Esophagus squamous epithelium (tissue), 5 donors: Measurements from ENCODE around the gene KAZALD1. TPM values are rescaled to one million over a fixed set of nuclear protein-coding genes. Genes with fewer than 3 reads are reported as not detected.

Source experiments
- DNase-seq: peaks from one replicate; lab custom pipeline; 2025; lab: John Stamatoyannopoulos, UW
- H3K27ac ChIP-seq, 4 donors: fragments of 200-600 bp; sonication (generic); one replicate each; pipeline ENCODE4 v1.5.1; 2016 to 2019; ENCODE audit warnings: mild to moderate bottlenecking in 1 of 4
- H3K27me3 ChIP-seq, 4 donors: fragments of 200-600 bp; sonication (generic); 1 replicate in 3 of 4; 2 replicates in 1 of 4; pipeline versions ENCODE4 v1.5.1 to v1.6.0; 2017 to 2021; ENCODE audit warnings: antibody characterized with exemption in 1 of 4
- H3K36me3 ChIP-seq, 3 donors: fragments of 200-600 bp; sonication (generic); one replicate each; pipeline ENCODE4 v1.5.1; 2016 to 2019
- H3K4me1 ChIP-seq, 3 donors: fragments of 200-600 bp; sonication (generic); one replicate each; pipeline ENCODE4 v1.5.1; 2017 to 2019
- H3K4me3 ChIP-seq, 4 donors: fragments of 200-600 bp; sonication (generic); 1 replicate in 3 of 4; 2 replicates in 1 of 4; pipeline ENCODE4 v1.5.1; 2016 to 2019; ENCODE audit warnings: mild to moderate bottlenecking in 2 of 4, moderate library complexity in 1 of 4
- H3K9me3 ChIP-seq, 3 donors: fragments of 200-600 bp; sonication (generic); one replicate each; pipeline ENCODE4 v1.5.1; 2016 to 2019
- POLR2A ChIP-seq, 4 donors: fragments of 450-650 bp; IDR thresholded peaks; one replicate each; pipeline ENCODE4 v1.6.1; 2017; ENCODE audit warnings: antibody characterized with exemption in 4 of 4, mild to moderate bottlenecking in 4 of 4, moderate library complexity in 3 of 4
- WGBS, 2 donors: methylation state at CpG; one replicate each; pipeline ENCODE4 v1.1.5; 2018; 5-methylcytosine and 5-hydroxymethylcytosine counted together
- intact Hi-C: fragments of 100-400 bp; cut with DNase I; formaldehyde crosslinking; loops from one replicate; pipeline ENCODE4 v1.15.0; 2022
- total RNA-seq, 4 donors: library from RNA; depleted of rRNA; stranded (reverse); fragments of >200 nt; gene quantifications; one replicate each; pipeline ENCODE4 v1.1.0, GENCODE V29; 2016
- TF ChIP-seq, protein P1 (sequence below), 6 experiments: fragments of 450-650 bp in 4 of 6; fragments of 200-600 bp in 2 of 6; sonication (generic) in 2 of 6; IDR thresholded peaks; one replicate each; pipeline ENCODE4 v1.5.1; 2016 to 2019; ENCODE audit warnings: antibody characterized with exemption in 6 of 6, mild to moderate bottlenecking in 4 of 6, moderate library complexity in 4 of 6
- donor health status: DM: yes; HTN: yes; CAD: no.

KAZALD1 gene
- total RNA-seq, 4 donors from 2014 or later, result 0.47 to 1.4 (median 1.1) TPM; not detected in 1

DNA sequence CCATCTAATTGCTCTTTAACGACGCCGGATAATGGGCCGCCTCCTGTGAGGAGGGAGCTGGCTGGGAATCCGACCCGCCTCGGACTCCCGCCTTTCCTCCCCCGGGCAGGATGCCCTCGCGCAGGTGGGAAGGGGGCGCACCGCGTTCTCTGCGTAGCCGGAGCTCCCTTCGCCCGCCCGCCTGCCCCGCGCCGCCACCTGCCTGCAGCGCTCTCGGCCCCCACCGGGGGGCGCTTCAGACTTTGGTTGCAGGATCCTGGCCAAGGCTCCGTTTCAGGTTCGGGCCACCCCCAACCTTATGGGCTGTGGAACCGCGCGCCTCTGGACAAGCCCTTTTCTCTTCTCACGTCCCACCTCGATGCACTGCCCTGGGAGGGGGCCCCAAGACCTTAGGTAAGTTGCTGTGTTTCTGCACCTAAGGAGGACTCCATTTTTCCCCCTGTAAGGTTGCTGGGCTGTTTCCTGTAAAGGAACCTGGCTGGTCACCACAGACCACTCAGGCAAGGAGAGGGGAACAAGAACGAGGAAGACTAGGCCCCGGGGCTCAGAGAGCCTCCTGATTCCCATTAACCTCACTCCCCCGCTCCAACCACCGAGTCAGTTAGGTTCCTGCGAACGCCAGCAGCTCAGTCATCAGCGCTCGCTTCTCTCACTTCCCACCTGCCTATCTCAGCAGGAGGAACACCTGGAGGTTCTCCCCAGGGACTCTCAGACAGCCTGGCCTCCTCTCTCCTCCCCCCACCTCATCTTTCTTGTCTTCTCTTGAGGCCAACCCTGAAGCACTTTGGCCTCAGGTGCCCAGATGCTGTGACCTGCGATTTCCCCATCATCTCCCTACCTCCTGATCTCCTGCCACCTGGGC, 11.3 kb upstream of the KAZALD1 start:
- intact Hi-C loops, result no loop called here
- no peak for DNase-seq
- peak overlapping the region in 2 of 4 donors; percentile 16 to 50 for H3K4me3 ChIP-seq

DNA sequence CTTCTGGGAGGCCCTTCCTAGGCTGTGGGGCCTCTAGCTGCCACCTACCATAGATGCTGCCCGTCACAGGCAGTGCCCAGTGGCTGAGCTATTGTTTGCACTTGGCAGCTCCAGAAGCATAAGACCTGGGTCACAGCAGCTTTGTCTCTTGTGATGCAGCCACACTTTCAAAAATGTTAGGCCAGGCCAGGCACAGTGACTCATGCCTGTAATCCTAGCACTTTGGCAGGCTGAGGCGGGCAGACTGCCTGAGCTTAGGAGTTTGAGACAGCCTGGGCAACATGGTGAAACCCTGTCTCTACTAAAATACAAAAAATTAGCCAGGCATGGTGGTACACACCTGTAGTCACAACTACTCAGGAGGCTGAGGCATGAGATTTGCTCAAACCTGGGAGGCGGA, 9.5 kb upstream of the KAZALD1 start:
- intact Hi-C loops, result no loop called here
- no peak for DNase-seq
- Histone ChIP-seq H3K4me1 (peaks cover 9 to 46% (median 15%) of the 10 kb centered on the region in 3 donors), H3K27me3 (peaks cover 0 to 46% (median 21%) of the 10 kb centered on the region in 4 donors), H3K27ac (peak overlapping the region in 2 of 4 donors; percentile 13 to 42), H3K36me3 (no peaks in the 10 kb centered on the region), H3K9me3 (no peaks in the 10 kb centered on the region), H3K4me3 (no peak overlapping the region)
- WGBS, 2 donors, result 65 to 69% methylated on average over 2 to 3 of the region's 3 CpGs
- TF ChIP-seq, protein P1, sequence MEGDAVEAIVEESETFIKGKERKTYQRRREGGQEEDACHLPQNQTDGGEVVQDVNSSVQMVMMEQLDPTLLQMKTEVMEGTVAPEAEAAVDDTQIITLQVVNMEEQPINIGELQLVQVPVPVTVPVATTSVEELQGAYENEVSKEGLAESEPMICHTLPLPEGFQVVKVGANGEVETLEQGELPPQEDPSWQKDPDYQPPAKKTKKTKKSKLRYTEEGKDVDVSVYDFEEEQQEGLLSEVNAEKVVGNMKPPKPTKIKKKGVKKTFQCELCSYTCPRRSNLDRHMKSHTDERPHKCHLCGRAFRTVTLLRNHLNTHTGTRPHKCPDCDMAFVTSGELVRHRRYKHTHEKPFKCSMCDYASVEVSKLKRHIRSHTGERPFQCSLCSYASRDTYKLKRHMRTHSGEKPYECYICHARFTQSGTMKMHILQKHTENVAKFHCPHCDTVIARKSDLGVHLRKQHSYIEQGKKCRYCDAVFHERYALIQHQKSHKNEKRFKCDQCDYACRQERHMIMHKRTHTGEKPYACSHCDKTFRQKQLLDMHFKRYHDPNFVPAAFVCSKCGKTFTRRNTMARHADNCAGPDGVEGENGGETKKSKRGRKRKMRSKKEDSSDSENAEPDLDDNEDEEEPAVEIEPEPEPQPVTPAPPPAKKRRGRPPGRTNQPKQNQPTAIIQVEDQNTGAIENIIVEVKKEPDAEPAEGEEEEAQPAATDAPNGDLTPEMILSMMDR (IDR thresholded peaks at IDR 0.05), result no peak
- TF ChIP-seq POLR2A (IDR thresholded peaks at IDR 0.05), result no peak

More for the DNA sequence above, 11.3 kb upstream of the KAZALD1 start:
- 48 to 69% methylated on average over 8 of the region's 42 CpGs for WGBS, 2 donors
- Histone ChIP-seq H3K9me3 (no peaks in the 10 kb centered on the region), H3K4me1 (peaks cover 9 to 51% (median 15%) of the 10 kb centered on the region in 3 donors), H3K36me3 (no peaks in the 10 kb centered on the region), H3K27me3 (peaks cover 0 to 62% (median 22%) of the 10 kb centered on the region in 4 donors), H3K27ac (no peak overlapping the region)
- TF ChIP-seq, protein P1 (IDR thresholded peaks at IDR 0.05), result peak; percentile 77 to 84 (median 83)
- no peak for TF ChIP-seq POLR2A (IDR thresholded peaks at IDR 0.05)

DNA sequence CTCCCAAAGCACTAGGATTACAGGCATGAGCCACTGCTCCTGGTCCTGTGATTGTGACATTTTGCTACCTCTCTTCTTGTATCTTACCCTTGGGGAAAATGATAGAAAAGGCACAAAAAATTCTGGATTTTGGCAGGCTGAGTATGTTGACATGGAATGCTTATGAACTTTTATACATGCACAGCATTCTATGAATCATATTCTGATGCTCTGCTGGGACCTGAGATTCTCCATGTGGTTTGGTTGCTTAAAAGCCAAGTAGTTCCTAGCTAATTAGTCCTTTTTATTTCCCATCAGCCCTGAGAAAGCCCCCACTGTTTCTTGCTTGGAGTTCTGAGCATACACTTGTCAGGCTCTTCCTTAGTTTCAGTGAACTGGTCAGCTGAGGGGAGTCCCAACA, 8.3 kb upstream of the KAZALD1 start:
- Histone ChIP-seq H3K4me1 (peaks cover 9 to 34% (median 10%) of the 10 kb centered on the region in 3 donors), H3K4me3 (no peak overlapping the region), H3K36me3 (no peaks in the 10 kb centered on the region), H3K9me3 (no peaks in the 10 kb centered on the region), H3K27ac (no peak overlapping the region), H3K27me3 (peaks cover 0 to 34% (median 12%) of the 10 kb centered on the region in 4 donors)
- DNase-seq, result no peak
- intact Hi-C loops, result no loop called here
- no peak for TF ChIP-seq POLR2A (IDR thresholded peaks at IDR 0.05)
- TF ChIP-seq, protein P1 (IDR thresholded peaks at IDR 0.05), result no peak

DNA sequence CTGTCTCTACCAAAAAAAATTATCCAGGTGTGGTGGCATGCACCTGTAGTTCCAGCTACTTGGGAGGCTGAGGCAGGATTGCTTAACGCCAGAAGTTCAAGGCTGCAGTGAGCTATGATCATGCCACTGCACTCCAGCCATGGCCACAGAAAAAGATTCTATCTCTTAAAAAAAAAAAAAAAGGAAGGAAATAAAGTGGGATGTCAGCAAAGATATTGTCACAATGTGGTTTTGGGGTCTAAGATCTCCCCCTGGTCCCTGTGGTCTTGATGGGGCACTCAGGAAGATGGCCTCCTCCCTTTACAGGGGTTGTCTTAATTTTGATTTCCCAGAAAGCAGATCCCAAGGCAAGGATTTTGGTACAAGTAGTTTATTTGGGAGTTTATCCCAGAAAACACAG, 7.4 kb upstream of the KAZALD1 start:
- WGBS, 2 donors, result 93 to 100% methylated on average over 1 of the region's 1 CpG
- intact Hi-C loops, result no loop called here
- Histone ChIP-seq H3K4me1 (peaks cover 8 to 30% (median 9%) of the 10 kb centered on the region in 3 donors), H3K9me3 (no peaks in the 10 kb centered on the region), H3K36me3 (no peaks in the 10 kb centered on the region), H3K27me3 (peaks cover 0 to 25% (median 7%) of the 10 kb centered on the region in 4 donors), H3K27ac (no peak overlapping the region), H3K4me3 (no peak overlapping the region)
- DNase-seq, result no peak
- TF ChIP-seq, protein P1 (IDR thresholded peaks at IDR 0.05), result no peak
- no peak for TF ChIP-seq POLR2A (IDR thresholded peaks at IDR 0.05)

DNA sequence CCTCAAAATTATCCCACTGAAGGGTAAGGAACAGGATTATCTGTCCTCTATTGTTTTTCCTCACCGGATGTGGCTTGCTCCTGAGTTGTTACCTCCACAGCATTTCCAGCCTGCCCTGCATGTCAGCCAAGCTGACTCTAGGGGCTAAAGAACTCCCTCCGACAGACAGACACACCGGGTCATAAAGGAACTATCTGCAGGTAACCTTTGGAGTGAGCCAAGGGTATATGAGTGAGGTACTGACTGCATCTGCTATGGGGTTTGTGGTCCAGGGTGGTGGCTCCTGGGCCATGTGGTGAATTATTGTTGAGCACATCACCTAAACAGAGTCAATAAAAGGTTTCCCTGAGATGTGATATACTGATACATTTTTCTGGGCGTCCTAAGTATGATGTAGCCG, 6.9 kb upstream of the KAZALD1 start:
- TF ChIP-seq, protein P1 (IDR thresholded peaks at IDR 0.05), result no peak
- TF ChIP-seq POLR2A (IDR thresholded peaks at IDR 0.05), result no peak
- 82 to 85% methylated on average over 4 to 5 of the region's 5 CpGs for WGBS, 2 donors
- intact Hi-C loops, result no loop called here
- H3K4me1 ChIP-seq, result peaks cover 8 to 33% (median 11%) of the 10 kb centered on the region in 3 donors
- peaks cover 0 to 20% (median 3%) of the 10 kb centered on the region in 4 donors for H3K27me3 ChIP-seq
- no peak overlapping the region for H3K27ac ChIP-seq
- no peaks in the 10 kb centered on the region for H3K36me3 ChIP-seq
- H3K9me3 ChIP-seq, result no peaks in the 10 kb centered on the region
- no peak for DNase-seq
- no peak overlapping the region for H3K4me3 ChIP-seq
